Central memory CD8-positive, alpha-beta T cell (primary cell): ENCODE results near the gene RGL2.
"Not testable (repeated sequence)": the region's sequence is repeated elsewhere in the genome, so short reads cannot be mapped to it uniquely, and the experiment has no call there.

ENCODE experiments used
- ATAC-seq: fragments of 150-1000 bp; cut with Tn5 transposase; replicated peaks from 2 replicates; pipeline ENCODE4 v1.10.0; 2022; ENCODE audit warnings: mild to moderate bottlenecking, moderate FRiP score, moderate number of reproducible peaks; ENCODE audit not compliant: poor library complexity, severe bottlenecking; ENCODE audit errors: extremely low read depth
- DNase-seq, 2 donors: peaks; one replicate each; pipeline ENCODE4 v3.0.0; 2021; ENCODE audit warnings: low spot score in 2 of 2
- H3K27ac Mint-ChIP-seq: one replicate; pipeline ENCODE4 v1.8.0; 2022; ENCODE audit warnings: low read depth, mild to moderate bottlenecking, moderate library complexity, mixed read lengths
- H3K27me3 Mint-ChIP-seq: one replicate; pipeline ENCODE4 v1.8.0; 2022; ENCODE audit warnings: mixed read lengths
- H3K36me3 Mint-ChIP-seq: one replicate; pipeline ENCODE4 v1.8.0; 2022; ENCODE audit warnings: mild to moderate bottlenecking, moderate library complexity, mixed read lengths; ENCODE audit not compliant: insufficient read depth
- H3K4me1 Mint-ChIP-seq: one replicate; pipeline ENCODE4 v1.8.0; 2022; ENCODE audit warnings: mixed read lengths
- H3K4me3 Mint-ChIP-seq: one replicate; pipeline ENCODE4 v1.8.0; 2022; ENCODE audit warnings: mild to moderate bottlenecking, moderate library complexity, mixed read lengths
- H3K9me3 Mint-ChIP-seq: one replicate; pipeline ENCODE4 v1.8.0; 2022; ENCODE audit warnings: mixed read lengths

RGL2 gene

GRCh38 chr6:33280539-33280938 lies 18.2 kb downstream of the RGL2 start:
- H3K27me3 Mint-ChIP-seq = no peaks in the 10 kb centered on the region
- peaks cover 35% of the 10 kb centered on the region for H3K36me3 Mint-ChIP-seq
- peak overlapping the region; percentile 53 for H3K27ac Mint-ChIP-seq
- ATAC-seq = no peak
- H3K9me3 Mint-ChIP-seq = no peaks in the 10 kb centered on the region
- H3K4me3 Mint-ChIP-seq = no peak overlapping the region
- no peak for DNase-seq
- H3K4me1 Mint-ChIP-seq = peaks cover 41% of the 10 kb centered on the region

DNA sequence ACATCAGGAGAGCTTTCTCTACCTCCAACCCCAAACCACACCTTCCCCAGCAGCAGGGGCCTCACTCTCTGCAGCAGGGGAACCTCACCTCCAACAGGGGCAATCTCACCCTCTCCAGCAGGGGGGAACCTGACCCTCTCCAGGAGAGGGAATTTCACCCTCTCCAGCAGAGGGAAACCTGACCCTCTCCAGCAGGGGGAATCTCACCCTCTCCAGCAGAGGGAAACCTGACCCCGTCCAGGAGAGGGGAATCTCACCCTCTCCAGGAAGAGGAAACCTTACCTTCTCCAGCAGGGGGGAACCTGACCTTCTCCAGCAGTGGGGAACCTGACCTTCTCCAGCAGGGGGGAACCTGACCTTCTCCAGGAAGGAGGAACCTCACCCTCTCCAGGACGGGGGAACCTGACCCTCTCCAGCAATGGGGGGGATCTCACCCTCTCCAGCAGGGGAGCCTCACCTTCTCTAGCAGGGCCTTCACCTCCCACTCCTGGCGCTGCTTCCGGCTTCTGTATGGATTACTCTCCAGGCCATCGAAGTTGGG lies 18.7 kb downstream of the RGL2 start:
- Mint-ChIP-seq H3K9me3 (no peaks in the 10 kb centered on the region), H3K27me3 (no peaks in the 10 kb centered on the region), H3K4me1 (peaks cover 43% of the 10 kb centered on the region), H3K27ac (peak overlapping the region; percentile 53), H3K36me3 (peaks cover 37% of the 10 kb centered on the region), H3K4me3 (peak overlapping the region; percentile 34)
- DNase-seq (no peak), ATAC-seq (no peak)

GRCh38 chr6:33279257-33279695 lies 19.5 kb downstream of the RGL2 start:
- Mint-ChIP-seq H3K4me1 (peaks cover 50% of the 10 kb centered on the region), H3K36me3 (peaks cover 40% of the 10 kb centered on the region), H3K27me3 (no peaks in the 10 kb centered on the region), H3K27ac (no peak overlapping the region), H3K4me3 (peak overlapping the region; percentile 86), H3K9me3 (no peaks in the 10 kb centered on the region)
- DNase-seq (no peak), ATAC-seq (no peak)

GRCh38 chr6:33278810-33279209 lies 19.9 kb downstream of the RGL2 start:
- peaks cover 41% of the 10 kb centered on the region for H3K36me3 Mint-ChIP-seq
- peaks cover 55% of the 10 kb centered on the region for H3K4me1 Mint-ChIP-seq
- DNase-seq (no peak), ATAC-seq (no peak)
- no peaks in the 10 kb centered on the region for H3K27me3 Mint-ChIP-seq
- no peaks in the 10 kb centered on the region for H3K9me3 Mint-ChIP-seq
- H3K4me3 Mint-ChIP-seq = peak overlapping the region; percentile 86
- peak overlapping the region; percentile 92 for H3K27ac Mint-ChIP-seq

GRCh38 chr6:33278392-33278741 lies 20.4 kb downstream of the RGL2 start:
- H3K9me3 Mint-ChIP-seq = no peaks in the 10 kb centered on the region
- H3K4me3 Mint-ChIP-seq = peak overlapping the region; percentile 86
- H3K27ac Mint-ChIP-seq = peak overlapping the region; percentile 92
- ATAC-seq (no peak), DNase-seq (no peak)
- H3K36me3 Mint-ChIP-seq = peaks cover 44% of the 10 kb centered on the region
- H3K4me1 Mint-ChIP-seq = peaks cover 58% of the 10 kb centered on the region
- no peaks in the 10 kb centered on the region for H3K27me3 Mint-ChIP-seq

DNA sequence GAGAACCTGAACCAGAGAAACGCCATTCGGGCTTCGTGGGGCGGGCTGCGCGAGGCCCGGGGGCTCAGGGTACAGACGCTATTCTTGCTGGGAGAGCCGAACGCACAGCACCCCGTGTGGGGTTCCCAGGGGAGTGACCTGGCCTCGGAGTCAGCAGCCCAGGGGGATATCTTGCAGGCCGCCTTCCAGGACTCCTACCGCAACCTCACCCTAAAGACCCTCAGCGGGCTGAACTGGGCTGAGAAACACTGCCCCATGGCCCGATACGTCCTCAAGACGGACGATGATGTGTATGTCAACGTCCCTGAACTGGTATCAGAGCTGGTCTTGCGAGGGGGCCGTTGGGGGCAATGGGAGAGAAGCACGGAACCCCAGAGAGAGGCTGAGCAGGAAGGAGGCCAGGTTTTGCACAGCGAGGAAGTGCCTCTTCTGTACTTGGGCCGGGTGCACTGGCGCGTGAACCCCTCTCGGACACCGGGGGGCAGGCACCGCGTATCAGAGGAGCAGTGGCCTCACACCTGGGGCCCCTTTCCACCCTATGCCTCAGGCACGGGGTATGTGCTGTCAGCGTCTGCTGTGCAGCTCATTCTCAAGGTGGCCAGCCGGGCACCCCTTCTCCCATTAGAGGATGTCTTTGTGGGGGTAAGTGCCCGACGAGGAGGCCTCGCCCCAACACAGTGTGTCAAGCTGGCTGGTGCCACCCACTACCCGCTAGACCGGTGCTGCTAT lies 20.9 kb downstream of the RGL2 start:
- DNase-seq (no peak), ATAC-seq (peak; percentile 35)
- Mint-ChIP-seq H3K36me3 (peaks cover 43% of the 10 kb centered on the region), H3K4me1 (peaks cover 64% of the 10 kb centered on the region), H3K27me3 (no peaks in the 10 kb centered on the region), H3K27ac (peak overlapping the region; percentile 92), H3K4me3 (peak overlapping the region; percentile 86), H3K9me3 (no peaks in the 10 kb centered on the region)

GRCh38 chr6:33276864-33277662 lies 21.7 kb downstream of the RGL2 start, which contains the start of gene B3GALT4:
B3GALT4 (plus strand) TSS chr6:33277123; CDS start chr6:33277420, 297 bp downstream.
- H3K4me1 Mint-ChIP-seq = peaks cover 71% of the 10 kb centered on the region

GRCh38 chr6:33276581-33276863 lies 22.2 kb downstream of the RGL2 start:
- Mint-ChIP-seq H3K27ac (peak overlapping the region; percentile 92), H3K36me3 (peaks cover 50% of the 10 kb centered on the region), H3K4me3 (peak overlapping the region; percentile 86), H3K4me1 (peaks cover 73% of the 10 kb centered on the region), H3K9me3 (no peaks in the 10 kb centered on the region), H3K27me3 (no peaks in the 10 kb centered on the region)
- DNase-seq (no peak), ATAC-seq (no peak)

More at GRCh38 chr6:33276864-33277662, 21.7 kb downstream of the RGL2 start, which contains the start of gene B3GALT4:
- no peaks in the 10 kb centered on the region for H3K9me3 Mint-ChIP-seq
- H3K36me3 Mint-ChIP-seq = peaks cover 46% of the 10 kb centered on the region
- peak; percentile 70 for ATAC-seq
- H3K27me3 Mint-ChIP-seq = no peaks in the 10 kb centered on the region
- peak within 1 kb of the TSS; percentile 92 for H3K27ac Mint-ChIP-seq
- H3K4me3 Mint-ChIP-seq = peak within 1 kb of the TSS; percentile 86
- DNase-seq = peak; percentile 52 to 54

DNA sequence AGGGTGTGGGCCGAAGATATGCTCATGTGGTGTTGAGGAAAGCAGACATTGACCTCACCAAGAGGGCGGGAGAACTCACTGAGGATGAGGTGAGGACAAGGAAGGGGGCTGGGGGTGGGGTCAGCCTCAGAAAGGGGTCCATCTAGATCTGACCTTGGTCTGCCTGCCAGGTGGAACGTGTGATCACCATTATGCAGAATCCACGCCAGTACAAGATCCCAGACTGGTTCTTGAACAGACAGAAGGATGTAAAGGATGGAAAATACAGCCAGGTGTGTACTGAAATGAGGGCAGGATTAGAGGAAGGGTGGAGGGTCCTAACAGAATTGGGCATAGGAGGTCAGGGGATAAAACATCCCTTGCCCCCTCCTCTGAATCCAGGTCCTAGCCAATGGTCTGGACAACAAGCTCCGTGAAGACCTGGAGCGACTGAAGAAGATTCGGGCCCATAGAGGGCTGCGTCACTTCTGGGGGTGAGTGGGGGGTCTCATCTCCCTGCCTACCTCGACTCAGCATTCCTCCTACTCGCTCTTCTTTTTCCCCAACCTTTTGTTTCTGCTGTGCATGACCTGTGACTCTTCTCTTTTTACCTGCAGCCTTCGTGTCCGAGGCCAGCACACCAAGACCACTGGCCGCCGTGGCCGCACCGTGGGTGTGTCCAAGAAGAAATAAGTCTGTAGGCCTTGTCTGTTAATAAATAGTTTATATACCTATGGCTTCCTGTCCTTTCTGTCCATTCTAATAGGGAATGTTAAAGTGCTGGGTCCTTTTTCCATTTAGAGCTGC lies 22.8 kb downstream of the RGL2 start:
- not testable (repeated sequence) for H3K27me3 Mint-ChIP-seq

GRCh38 chr6:33273924-33274902 lies 24.5 kb downstream of the RGL2 start:
- ATAC-seq (no peak), DNase-seq (no peak)
- Mint-ChIP-seq H3K27ac (peak overlapping the region; percentile 80), H3K4me3 (peak overlapping the region; percentile 98), H3K9me3 (no peaks in the 10 kb centered on the region), H3K4me1 (peaks cover 73% of the 10 kb centered on the region), H3K36me3 (peaks cover 49% of the 10 kb centered on the region), H3K27me3 (no peaks in the 10 kb centered on the region)

More for the DNA sequence above, 22.8 kb downstream of the RGL2 start:
- not testable (repeated sequence) for DNase-seq, ATAC-seq, H3K9me3 Mint-ChIP-seq
- peaks cover 55% of the 10 kb centered on the region for H3K36me3 Mint-ChIP-seq
- H3K4me3 Mint-ChIP-seq = peak overlapping the region; percentile 86
- H3K27ac Mint-ChIP-seq = peak overlapping the region; percentile 92
- peaks cover 73% of the 10 kb centered on the region for H3K4me1 Mint-ChIP-seq

DNA sequence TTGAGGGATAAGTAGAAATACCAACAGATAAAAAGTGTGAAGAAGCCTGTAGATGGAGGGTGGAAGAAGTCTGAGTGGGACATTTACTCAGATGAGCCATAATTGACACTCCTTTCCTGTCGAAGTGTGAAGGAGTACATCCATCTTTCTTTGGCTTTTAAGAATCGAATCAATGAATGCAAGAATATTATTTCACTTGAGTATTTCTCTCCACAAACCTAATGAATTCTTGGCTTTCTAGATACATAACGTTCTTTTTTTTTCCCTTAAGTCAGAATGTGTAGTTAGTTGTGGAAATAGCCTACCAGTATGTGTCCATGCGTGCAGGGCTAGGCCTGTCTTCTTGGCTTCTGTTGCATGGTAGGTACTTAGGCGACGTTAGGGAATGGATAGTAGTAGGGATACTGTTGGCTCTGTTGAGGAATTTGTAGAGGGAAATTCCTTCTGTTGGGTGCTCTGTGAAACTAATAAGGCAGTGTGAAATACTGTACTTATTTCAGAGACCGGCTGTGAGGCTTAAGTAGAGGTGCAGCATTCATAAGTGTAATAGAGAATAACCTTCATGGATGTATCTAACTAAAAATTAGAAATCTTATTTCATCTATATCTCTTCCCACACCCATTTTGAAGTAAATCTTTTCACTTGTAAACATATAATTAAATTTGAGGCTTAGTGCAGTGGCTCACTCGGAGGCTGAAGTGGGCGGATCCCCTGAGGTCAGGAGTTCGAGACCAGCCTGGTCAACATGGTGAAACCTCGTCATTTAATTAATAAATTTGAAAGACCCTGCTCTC lies 25.4 kb downstream of the RGL2 start:
- Mint-ChIP-seq H3K9me3 (no peaks in the 10 kb centered on the region), H3K4me3 (peak overlapping the region; percentile 98), H3K4me1 (peaks cover 70% of the 10 kb centered on the region), H3K36me3 (peaks cover 52% of the 10 kb centered on the region), H3K27ac (peak overlapping the region; percentile 98), H3K27me3 (no peaks in the 10 kb centered on the region)
- DNase-seq (no peak), ATAC-seq (no peak)
